HepG2 (cell line): ENCODE data around the gene PHKG2. TPM values are rescaled to one million over a fixed set of nuclear protein-coding genes. Genes with fewer than 3 reads are reported as not detected.

Experiments
- MXD4 ChIP-seq: IDR thresholded peaks from 2 replicates; pipeline ENCODE4 v1.6.1; 2016; ENCODE audit warnings: mild to moderate bottlenecking, missing biosample characterization, missing genetic modification reagents
- YEATS4 ChIP-seq: sonication (generic); formaldehyde crosslinking; IDR thresholded peaks from 2 replicates; pipeline ENCODE4 v1.4.0; 2020; ENCODE audit warnings: missing genetic modification reagents, borderline replicate concordance
- ZKSCAN8 ChIP-seq: IDR thresholded peaks from 2 replicates; pipeline ENCODE4 v1.6.1; 2016; ENCODE audit warnings: borderline replicate concordance, missing genetic modification reagents, missing compliant biosample characterization
- ZNF674 ChIP-seq: sonication (generic); formaldehyde crosslinking; IDR thresholded peaks from 2 replicates; pipeline ENCODE4 v1.5.0; 2020; ENCODE audit warnings: low read depth, mild to moderate bottlenecking, missing genetic modification reagents
- polyA plus RNA-seq, 8 experiments: library from polyadenylated mRNA; depleted of rRNA in 3 of 8; stranded (reverse) in 7 of 8; unstranded in 1 of 8; fragments of >200 nt; fragmentation: Illumina TruSeq in 4 of 8; extraction: Trizol in 4 of 8; gene quantifications; 2 replicates each; pipeline versions ENCODE4 v1.2.1 to v1.2.3, GENCODE V29; 2011 to 2016; ENCODE audit warnings: low read depth in 4 of 8, missing spikeins in 1 of 8, mixed read lengths in 1 of 8; ENCODE audit not compliant: insufficient read depth in 1 of 8
- total RNA-seq, 5 experiments: library from RNA; depleted of rRNA; stranded (reverse); fragments of >200 nt; fragmentation: Illumina TruSeq; extraction: Trizol; gene quantifications; 2 replicates each; pipeline ENCODE4 v1.2.3, GENCODE V29; 2016; ENCODE audit warnings: low read depth in 1 of 5
- TF ChIP-seq, protein P1 (sequence below), 2 experiments: fragments of 450-650 bp in 1 of 2; sonication (generic) in 1 of 2; formaldehyde crosslinking; IDR thresholded peaks; 2 replicates each; pipeline versions ENCODE4 v1.5.0 to v1.8.0; 2020 to 2022; ENCODE audit warnings: mild to moderate bottlenecking in 1 of 2, missing genetic modification reagents in 1 of 2
- TF ChIP-seq, protein P2 (sequence below): sonication (generic); formaldehyde crosslinking; IDR thresholded peaks from 2 replicates; pipeline ENCODE4 v1.9.0; 2022; ENCODE audit warnings: missing genetic modification reagents, mild to moderate bottlenecking, borderline replicate concordance
- TF ChIP-seq, protein P3 (sequence below): IDR thresholded peaks from 2 replicates; pipeline ENCODE4 v1.6.1; 2016; ENCODE audit warnings: low read depth, missing genetic modification reagents, missing compliant biosample characterization
- TF ChIP-seq, protein P4 (sequence below): sonication (generic); formaldehyde crosslinking; IDR thresholded peaks from 2 replicates; pipeline ENCODE4 v1.5.0; 2020; ENCODE audit warnings: mild to moderate bottlenecking, missing genetic modification reagents, borderline replicate concordance
- TF ChIP-seq, protein P5 (sequence below): sonication (generic); formaldehyde crosslinking; IDR thresholded peaks from 2 replicates; pipeline ENCODE4 v1.4.0; 2020; ENCODE audit warnings: missing genetic modification reagents, borderline replicate concordance

Gene PHKG2
- total and polyA plus RNA-seq, 2 of the 13 experiments (the other 11 are each of a cell fraction or from before 2014, with no cell fraction given), result 37.4 to 42.1 TPM

DNA sequence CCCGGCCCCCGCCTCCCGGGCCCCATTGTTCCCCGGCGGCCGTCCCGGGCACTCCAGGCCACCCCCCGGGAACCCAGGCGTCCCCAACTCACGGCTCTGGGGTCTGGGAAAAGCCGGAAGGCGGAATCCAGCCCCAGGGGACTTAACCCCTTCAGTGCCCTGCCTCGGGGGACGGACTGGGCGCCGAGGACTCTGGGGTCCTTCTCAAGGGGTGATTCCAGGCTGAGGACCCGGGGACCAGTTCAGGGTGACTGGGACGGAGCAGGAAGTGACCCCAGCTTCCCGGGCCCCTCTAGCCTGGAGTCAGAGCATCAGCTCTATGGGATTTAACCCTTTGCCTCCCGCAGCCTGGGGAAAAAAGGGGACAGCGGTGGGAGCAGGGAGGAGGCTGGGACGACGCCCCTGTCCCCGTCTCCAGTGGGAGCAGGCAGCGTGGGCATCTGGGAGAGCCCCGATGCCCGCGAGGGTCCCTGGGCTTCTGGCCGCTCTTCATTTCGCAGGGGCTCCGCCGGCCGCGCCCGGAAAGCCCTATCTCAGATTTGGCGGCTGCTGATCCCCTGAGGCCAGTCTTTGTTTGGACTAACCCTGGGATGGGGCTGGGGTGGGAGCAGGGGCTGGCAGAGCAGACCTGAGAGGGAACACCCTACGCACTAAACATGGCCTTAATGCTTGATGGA lies 38.8 kb downstream of the PHKG2 start, which contains the start of gene ZNF629 (continued):
- TF ChIP-seq, protein P1, sequence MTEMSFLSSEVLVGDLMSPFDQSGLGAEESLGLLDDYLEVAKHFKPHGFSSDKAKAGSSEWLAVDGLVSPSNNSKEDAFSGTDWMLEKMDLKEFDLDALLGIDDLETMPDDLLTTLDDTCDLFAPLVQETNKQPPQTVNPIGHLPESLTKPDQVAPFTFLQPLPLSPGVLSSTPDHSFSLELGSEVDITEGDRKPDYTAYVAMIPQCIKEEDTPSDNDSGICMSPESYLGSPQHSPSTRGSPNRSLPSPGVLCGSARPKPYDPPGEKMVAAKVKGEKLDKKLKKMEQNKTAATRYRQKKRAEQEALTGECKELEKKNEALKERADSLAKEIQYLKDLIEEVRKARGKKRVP (CRISPR knock-in tag; IDR thresholded peaks at IDR 0.05), result peak in 1 of 2 experiments; percentile 64; a peak in 1 of 4 replicates
- TF ChIP-seq, protein P2, sequence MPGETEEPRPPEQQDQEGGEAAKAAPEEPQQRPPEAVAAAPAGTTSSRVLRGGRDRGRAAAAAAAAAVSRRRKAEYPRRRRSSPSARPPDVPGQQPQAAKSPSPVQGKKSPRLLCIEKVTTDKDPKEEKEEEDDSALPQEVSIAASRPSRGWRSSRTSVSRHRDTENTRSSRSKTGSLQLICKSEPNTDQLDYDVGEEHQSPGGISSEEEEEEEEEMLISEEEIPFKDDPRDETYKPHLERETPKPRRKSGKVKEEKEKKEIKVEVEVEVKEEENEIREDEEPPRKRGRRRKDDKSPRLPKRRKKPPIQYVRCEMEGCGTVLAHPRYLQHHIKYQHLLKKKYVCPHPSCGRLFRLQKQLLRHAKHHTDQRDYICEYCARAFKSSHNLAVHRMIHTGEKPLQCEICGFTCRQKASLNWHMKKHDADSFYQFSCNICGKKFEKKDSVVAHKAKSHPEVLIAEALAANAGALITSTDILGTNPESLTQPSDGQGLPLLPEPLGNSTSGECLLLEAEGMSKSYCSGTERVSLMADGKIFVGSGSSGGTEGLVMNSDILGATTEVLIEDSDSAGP, result peak; percentile 90
- TF ChIP-seq, protein P3, sequence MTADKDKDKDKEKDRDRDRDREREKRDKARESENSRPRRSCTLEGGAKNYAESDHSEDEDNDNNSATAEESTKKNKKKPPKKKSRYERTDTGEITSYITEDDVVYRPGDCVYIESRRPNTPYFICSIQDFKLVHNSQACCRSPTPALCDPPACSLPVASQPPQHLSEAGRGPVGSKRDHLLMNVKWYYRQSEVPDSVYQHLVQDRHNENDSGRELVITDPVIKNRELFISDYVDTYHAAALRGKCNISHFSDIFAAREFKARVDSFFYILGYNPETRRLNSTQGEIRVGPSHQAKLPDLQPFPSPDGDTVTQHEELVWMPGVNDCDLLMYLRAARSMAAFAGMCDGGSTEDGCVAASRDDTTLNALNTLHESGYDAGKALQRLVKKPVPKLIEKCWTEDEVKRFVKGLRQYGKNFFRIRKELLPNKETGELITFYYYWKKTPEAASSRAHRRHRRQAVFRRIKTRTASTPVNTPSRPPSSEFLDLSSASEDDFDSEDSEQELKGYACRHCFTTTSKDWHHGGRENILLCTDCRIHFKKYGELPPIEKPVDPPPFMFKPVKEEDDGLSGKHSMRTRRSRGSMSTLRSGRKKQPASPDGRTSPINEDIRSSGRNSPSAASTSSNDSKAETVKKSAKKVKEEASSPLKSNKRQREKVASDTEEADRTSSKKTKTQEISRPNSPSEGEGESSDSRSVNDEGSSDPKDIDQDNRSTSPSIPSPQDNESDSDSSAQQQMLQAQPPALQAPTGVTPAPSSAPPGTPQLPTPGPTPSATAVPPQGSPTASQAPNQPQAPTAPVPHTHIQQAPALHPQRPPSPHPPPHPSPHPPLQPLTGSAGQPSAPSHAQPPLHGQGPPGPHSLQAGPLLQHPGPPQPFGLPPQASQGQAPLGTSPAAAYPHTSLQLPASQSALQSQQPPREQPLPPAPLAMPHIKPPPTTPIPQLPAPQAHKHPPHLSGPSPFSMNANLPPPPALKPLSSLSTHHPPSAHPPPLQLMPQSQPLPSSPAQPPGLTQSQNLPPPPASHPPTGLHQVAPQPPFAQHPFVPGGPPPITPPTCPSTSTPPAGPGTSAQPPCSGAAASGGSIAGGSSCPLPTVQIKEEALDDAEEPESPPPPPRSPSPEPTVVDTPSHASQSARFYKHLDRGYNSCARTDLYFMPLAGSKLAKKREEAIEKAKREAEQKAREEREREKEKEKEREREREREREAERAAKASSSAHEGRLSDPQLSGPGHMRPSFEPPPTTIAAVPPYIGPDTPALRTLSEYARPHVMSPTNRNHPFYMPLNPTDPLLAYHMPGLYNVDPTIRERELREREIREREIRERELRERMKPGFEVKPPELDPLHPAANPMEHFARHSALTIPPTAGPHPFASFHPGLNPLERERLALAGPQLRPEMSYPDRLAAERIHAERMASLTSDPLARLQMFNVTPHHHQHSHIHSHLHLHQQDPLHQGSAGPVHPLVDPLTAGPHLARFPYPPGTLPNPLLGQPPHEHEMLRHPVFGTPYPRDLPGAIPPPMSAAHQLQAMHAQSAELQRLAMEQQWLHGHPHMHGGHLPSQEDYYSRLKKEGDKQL (CRISPR knock-in tag), result 0 out of 2 replicates have a peak, but pooled peaks have one; percentile 21
- no peak for TF ChIP-seq MXD4 (CRISPR knock-in tag)
- TF ChIP-seq YEATS4 (CRISPR knock-in tag), result peak; percentile 64; the same call in 1 of the 2 replicates
- TF ChIP-seq, protein P4, sequence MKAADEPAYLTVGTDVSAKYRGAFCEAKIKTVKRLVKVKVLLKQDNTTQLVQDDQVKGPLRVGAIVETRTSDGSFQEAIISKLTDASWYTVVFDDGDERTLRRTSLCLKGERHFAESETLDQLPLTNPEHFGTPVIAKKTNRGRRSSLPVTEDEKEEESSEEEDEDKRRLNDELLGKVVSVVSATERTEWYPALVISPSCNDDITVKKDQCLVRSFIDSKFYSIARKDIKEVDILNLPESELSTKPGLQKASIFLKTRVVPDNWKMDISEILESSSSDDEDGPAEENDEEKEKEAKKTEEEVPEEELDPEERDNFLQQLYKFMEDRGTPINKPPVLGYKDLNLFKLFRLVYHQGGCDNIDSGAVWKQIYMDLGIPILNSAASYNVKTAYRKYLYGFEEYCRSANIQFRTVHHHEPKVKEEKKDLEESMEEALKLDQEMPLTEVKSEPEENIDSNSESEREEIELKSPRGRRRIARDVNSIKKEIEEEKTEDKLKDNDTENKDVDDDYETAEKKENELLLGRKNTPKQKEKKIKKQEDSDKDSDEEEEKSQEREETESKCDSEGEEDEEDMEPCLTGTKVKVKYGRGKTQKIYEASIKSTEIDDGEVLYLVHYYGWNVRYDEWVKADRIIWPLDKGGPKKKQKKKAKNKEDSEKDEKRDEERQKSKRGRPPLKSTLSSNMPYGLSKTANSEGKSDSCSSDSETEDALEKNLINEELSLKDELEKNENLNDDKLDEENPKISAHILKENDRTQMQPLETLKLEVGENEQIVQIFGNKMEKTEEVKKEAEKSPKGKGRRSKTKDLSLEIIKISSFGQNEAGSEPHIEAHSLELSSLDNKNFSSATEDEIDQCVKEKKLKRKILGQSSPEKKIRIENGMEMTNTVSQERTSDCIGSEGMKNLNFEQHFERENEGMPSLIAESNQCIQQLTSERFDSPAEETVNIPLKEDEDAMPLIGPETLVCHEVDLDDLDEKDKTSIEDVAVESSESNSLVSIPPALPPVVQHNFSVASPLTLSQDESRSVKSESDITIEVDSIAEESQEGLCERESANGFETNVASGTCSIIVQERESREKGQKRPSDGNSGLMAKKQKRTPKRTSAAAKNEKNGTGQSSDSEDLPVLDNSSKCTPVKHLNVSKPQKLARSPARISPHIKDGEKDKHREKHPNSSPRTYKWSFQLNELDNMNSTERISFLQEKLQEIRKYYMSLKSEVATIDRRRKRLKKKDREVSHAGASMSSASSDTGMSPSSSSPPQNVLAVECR, result peak; percentile 89
- TF ChIP-seq ZNF674, result peak; percentile 80; the same call in 1 of the 2 replicates
- TF ChIP-seq, protein P5, sequence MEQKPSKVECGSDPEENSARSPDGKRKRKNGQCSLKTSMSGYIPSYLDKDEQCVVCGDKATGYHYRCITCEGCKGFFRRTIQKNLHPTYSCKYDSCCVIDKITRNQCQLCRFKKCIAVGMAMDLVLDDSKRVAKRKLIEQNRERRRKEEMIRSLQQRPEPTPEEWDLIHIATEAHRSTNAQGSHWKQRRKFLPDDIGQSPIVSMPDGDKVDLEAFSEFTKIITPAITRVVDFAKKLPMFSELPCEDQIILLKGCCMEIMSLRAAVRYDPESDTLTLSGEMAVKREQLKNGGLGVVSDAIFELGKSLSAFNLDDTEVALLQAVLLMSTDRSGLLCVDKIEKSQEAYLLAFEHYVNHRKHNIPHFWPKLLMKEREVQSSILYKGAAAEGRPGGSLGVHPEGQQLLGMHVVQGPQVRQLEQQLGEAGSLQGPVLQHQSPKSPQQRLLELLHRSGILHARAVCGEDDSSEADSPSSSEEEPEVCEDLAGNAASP, result peak; percentile 76; the same call in 1 of the 2 replicates
- peak; percentile 73 for TF ChIP-seq ZKSCAN8 (CRISPR knock-in tag)
